Stomach (tissue), 4 donors: ENCODE measurements around the gene ADAMTS12.

Source experiments
- POLR2A ChIP-seq, 4 donors: fragments of 450-650 bp; IDR thresholded peaks; one replicate each; pipeline ENCODE4 v1.6.1; 2016; ENCODE audit warnings: antibody characterized with exemption in 4 of 4, control low read depth in 2 of 4, mild to moderate bottlenecking in 1 of 4, moderate library complexity in 1 of 4
- TF ChIP-seq, protein P1 (sequence below), 7 experiments: fragments of 450-650 bp in 4 of 7; fragments of 200-600 bp in 3 of 7; sonication (generic) in 3 of 7; IDR thresholded peaks; one replicate each; pipeline ENCODE4 v1.5.1; 2016 to 2019; ENCODE audit warnings: antibody characterized with exemption in 7 of 7, control low read depth in 2 of 7, mild to moderate bottlenecking in 1 of 7

- TF ChIP-seq, protein P1, sequence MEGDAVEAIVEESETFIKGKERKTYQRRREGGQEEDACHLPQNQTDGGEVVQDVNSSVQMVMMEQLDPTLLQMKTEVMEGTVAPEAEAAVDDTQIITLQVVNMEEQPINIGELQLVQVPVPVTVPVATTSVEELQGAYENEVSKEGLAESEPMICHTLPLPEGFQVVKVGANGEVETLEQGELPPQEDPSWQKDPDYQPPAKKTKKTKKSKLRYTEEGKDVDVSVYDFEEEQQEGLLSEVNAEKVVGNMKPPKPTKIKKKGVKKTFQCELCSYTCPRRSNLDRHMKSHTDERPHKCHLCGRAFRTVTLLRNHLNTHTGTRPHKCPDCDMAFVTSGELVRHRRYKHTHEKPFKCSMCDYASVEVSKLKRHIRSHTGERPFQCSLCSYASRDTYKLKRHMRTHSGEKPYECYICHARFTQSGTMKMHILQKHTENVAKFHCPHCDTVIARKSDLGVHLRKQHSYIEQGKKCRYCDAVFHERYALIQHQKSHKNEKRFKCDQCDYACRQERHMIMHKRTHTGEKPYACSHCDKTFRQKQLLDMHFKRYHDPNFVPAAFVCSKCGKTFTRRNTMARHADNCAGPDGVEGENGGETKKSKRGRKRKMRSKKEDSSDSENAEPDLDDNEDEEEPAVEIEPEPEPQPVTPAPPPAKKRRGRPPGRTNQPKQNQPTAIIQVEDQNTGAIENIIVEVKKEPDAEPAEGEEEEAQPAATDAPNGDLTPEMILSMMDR (IDR thresholded peaks at IDR 0.05): no peak
- TF ChIP-seq POLR2A (IDR thresholded peaks at IDR 0.05): no peak
Observed at GRCh38 chr5:33938507-33938796, 46.7 kb upstream of the ADAMTS12 start.
